HepG2 (cell line): ENCODE data around the gene ARSJ. TPM values are rescaled to one million over a fixed set of nuclear protein-coding genes. Genes with fewer than 3 reads are reported as not detected.

Experiments used
- ATAC-seq: fragments of 200-7000 bp; cut with Tn5 transposase; 3 replicates; pipeline ENCODE4 v1.9.1; 2020; ENCODE audit warnings: mild to moderate bottlenecking, moderate library complexity
- BruUV-seq: library from RNA; stranded (reverse); fragments of 400-500 nt; replicated peaks from 2 replicates; lab custom pipeline; 2021; lab: Mats Ljungman, UMichigan
- CTCF ChIA-PET: fragments of 300-600 bp; formaldehyde crosslinking; extraction: SDS; loops from one replicate; lab custom pipeline; 2021; ENCODE audit warnings: low total read pairs, inconsistent platforms, low intra/inter-chr PET ratio; lab: Yijun Ruan, JAX
- POLR2A ChIA-PET: fragments of 350-600 bp; sonication (Branson Sonifier 250); formaldehyde crosslinking; loops from one replicate; lab custom pipeline; 2020; ENCODE audit warnings: antibody characterized with exemption, inconsistent platforms; lab: Yijun Ruan, JAX
- DNase-seq: peaks from one replicate; pipeline ENCODE4 v3.0.0-alpha.2; 2015; ENCODE audit warnings: low spot score
- FAIRE-seq: peaks from 3 replicates; lab custom pipeline; 2011; peaks lifted over from hg19 to GRCh38; lab: Jason Lieb, UNC
- H2AFZ ChIP-seq: one replicate; pipeline ENCODE4 v1.6.1; 2011; ENCODE audit warnings: low read length, inconsistent platforms
- H3K27ac ChIP-seq: fragments of 300-600 bp; 3 replicates; pipeline ENCODE4 v1.8.0; 2011; ENCODE audit warnings: mixed run types, mild to moderate bottlenecking, mixed read lengths, low read length, inconsistent platforms; ENCODE audit not compliant: insufficient read depth; ENCODE audit errors: extremely low read length
- H3K27me3 ChIP-seq, 2 experiments: fragments of 200-600 bp in 1 of 2; 2 replicates in 1 of 2; 3 replicates in 1 of 2; pipeline versions ENCODE4 v1.6.0 to v1.8.0; 2011; ENCODE audit warnings: low read length in 2 of 2, mild to moderate bottlenecking in 2 of 2, moderate library complexity in 2 of 2, inconsistent platforms in 1 of 2; ENCODE audit not compliant: insufficient read depth in 2 of 2, control insufficient read depth in 1 of 2
- H3K36me3 ChIP-seq, 2 experiments: fragments of 200-600 bp in 1 of 2; replicated peaks in 1 of 2; 2 replicates in 1 of 2; 3 replicates in 1 of 2; pipeline versions ENCODE4 v1.5.1 to v1.8.0; 2011; ENCODE audit warnings: low read length in 2 of 2, inconsistent platforms in 1 of 2; ENCODE audit not compliant: insufficient read depth in 2 of 2, control insufficient read depth in 1 of 2
- H3K4me1 ChIP-seq: 2 replicates; pipeline ENCODE4 v1.5.1; 2012; ENCODE audit warnings: low read length, inconsistent platforms; ENCODE audit not compliant: insufficient read depth
- H3K4me2 ChIP-seq: 2 replicates; pipeline ENCODE4 v1.6.0; 2011; ENCODE audit warnings: low read depth, low read length, inconsistent platforms
- H3K4me3 ChIP-seq, 3 experiments: fragments of 200-600 bp in 1 of 3; sonication (generic), shearing (Covaris generic) in 1 of 3; replicated peaks in 1 of 3; 2 replicates each; pipeline ENCODE4 v1.5.1; 2011 to 2016; ENCODE audit warnings: low read length in 3 of 3, inconsistent platforms in 2 of 3, low read depth in 2 of 3, mild to moderate bottlenecking in 2 of 3, control low read depth in 1 of 3, mixed read lengths in 1 of 3; ENCODE audit not compliant: insufficient read depth in 1 of 3
- H3K79me2 ChIP-seq: one replicate; pipeline ENCODE4 v1.6.1; 2011; ENCODE audit warnings: low read length, inconsistent platforms; ENCODE audit not compliant: insufficient read depth
- H3K9ac ChIP-seq: 2 replicates; pipeline ENCODE4 v1.6.0; 2011; ENCODE audit warnings: mild to moderate bottlenecking, low read depth, low read length, inconsistent platforms; ENCODE audit not compliant: insufficient read depth
- H3K9me3 ChIP-seq: 2 replicates; pipeline ENCODE4 v1.5.1; 2012; ENCODE audit warnings: mild to moderate bottlenecking, low read length
- H4K20me1 ChIP-seq: 2 replicates; pipeline ENCODE4 v1.6.0; 2011; ENCODE audit warnings: inconsistent platforms, mild to moderate bottlenecking, low read length, moderate library complexity; ENCODE audit not compliant: insufficient read depth
- ADNP ChIP-seq: sonication (generic); formaldehyde crosslinking; IDR thresholded peaks from 2 replicates; pipeline ENCODE4 v1.4.0; 2020; ENCODE audit warnings: missing genetic modification reagents
- ETS1 ChIP-seq: sonication (generic); formaldehyde crosslinking; IDR thresholded peaks from 2 replicates; pipeline ENCODE4 v1.4.0; 2020; ENCODE audit warnings: missing genetic modification reagents
- KDM4B ChIP-seq: sonication (generic); formaldehyde crosslinking; IDR thresholded peaks from 2 replicates; pipeline ENCODE4 v1.4.0; 2020; ENCODE audit warnings: missing genetic modification reagents
- MAFG ChIP-seq: sonication (generic); formaldehyde crosslinking; IDR thresholded peaks from 2 replicates; pipeline ENCODE4 v1.5.1; 2020; ENCODE audit warnings: mild to moderate bottlenecking, missing genetic modification reagents
- MTA3 ChIP-seq: sonication (generic); formaldehyde crosslinking; IDR thresholded peaks from 2 replicates; pipeline ENCODE4 v1.4.0; 2020; ENCODE audit warnings: missing genetic modification reagents
- MYPOP ChIP-seq: sonication (generic); formaldehyde crosslinking; IDR thresholded peaks from 2 replicates; pipeline ENCODE4 v1.8.1; 2023; ENCODE audit warnings: mild to moderate bottlenecking, moderate library complexity, missing genetic modification reagents
- PRMT3 ChIP-seq: sonication (generic); formaldehyde crosslinking; IDR thresholded peaks from 2 replicates; pipeline ENCODE4 v1.8.1; 2022; ENCODE audit warnings: low read depth, mild to moderate bottlenecking, moderate library complexity, missing genetic modification reagents, borderline replicate concordance
- RAD21 ChIP-seq: fragments of 450-650 bp; formaldehyde crosslinking; IDR thresholded peaks from 2 replicates; pipeline ENCODE4 v1.5.0; 2020; ENCODE audit warnings: mild to moderate bottlenecking
- ZFP36 ChIP-seq: fragments of 150-350 bp; IDR thresholded peaks from 2 replicates; pipeline ENCODE4 v1.6.1; 2018; ENCODE audit warnings: borderline replicate concordance, low read length, low read depth; ENCODE audit not compliant: partially characterized antibody
- ZMYM3 ChIP-seq: sonication (generic); formaldehyde crosslinking; IDR thresholded peaks from 2 replicates; pipeline ENCODE4 v1.5.1; 2020; ENCODE audit warnings: mild to moderate bottlenecking, missing genetic modification reagents
- ZSCAN31 ChIP-seq: sonication (generic); formaldehyde crosslinking; IDR thresholded peaks from 2 replicates; pipeline ENCODE4 v1.5.0; 2020; ENCODE audit warnings: low read depth, mild to moderate bottlenecking, missing genetic modification reagents
- WGBS: methylation state at CpG from one replicate; pipeline ENCODE4 v1.1.6; 2017; ENCODE audit warnings: low lambda C conversion rate; 5-methylcytosine and 5-hydroxymethylcytosine counted together
- in situ Hi-C: cut with HindIII; loops from 2 replicates; pipeline ENCODE4 v1.10.0; 2017; ENCODE audit warnings: low pct_unique_long_range_greater_than_20kb; ENCODE audit not compliant: extremely low pct_ligation_motif_present
- intact Hi-C: fragments of 100-400 bp; cut with micrococcal nuclease; formaldehyde crosslinking; loops from one replicate; pipeline ENCODE4 v1.10.0; 2022; ENCODE audit not compliant: unreplicated experiment
- polyA plus RNA-seq, 8 experiments: library from polyadenylated mRNA; depleted of rRNA in 3 of 8; stranded (reverse) in 7 of 8; unstranded in 1 of 8; fragments of >200 nt; fragmentation: Illumina TruSeq in 4 of 8; extraction: Trizol in 4 of 8; gene quantifications; 2 replicates each; pipeline versions ENCODE4 v1.2.1 to v1.2.3, GENCODE V29; 2011 to 2016; ENCODE audit warnings: low read depth in 4 of 8, missing spikeins in 1 of 8, mixed read lengths in 1 of 8; ENCODE audit not compliant: insufficient read depth in 1 of 8
- total RNA-seq, 5 experiments: library from RNA; depleted of rRNA; stranded (reverse); fragments of >200 nt; fragmentation: Illumina TruSeq; extraction: Trizol; gene quantifications; 2 replicates each; pipeline ENCODE4 v1.2.3, GENCODE V29; 2016; ENCODE audit warnings: low read depth in 1 of 5
- TF ChIP-seq, protein P1 (sequence below): sonication (generic); formaldehyde crosslinking; IDR thresholded peaks from 2 replicates; pipeline ENCODE4 v1.4.0; 2020; ENCODE audit warnings: mild to moderate bottlenecking, missing genetic modification reagents
- TF ChIP-seq, protein P2 (sequence below): IDR thresholded peaks from 2 replicates; pipeline ENCODE4 v1.6.1; 2018; ENCODE audit warnings: missing genetic modification reagents
- TF ChIP-seq, protein P3 (sequence below): sonication (generic); formaldehyde crosslinking; conservative IDR thresholded peaks from 2 replicates; pipeline ENCODE4 v1.5.0; 2020; ENCODE audit warnings: missing genetic modification reagents

Gene ARSJ
- total and polyA plus RNA-seq, 2 of the 13 experiments (the other 11 are each of a cell fraction or from before 2014, with no cell fraction given) = not detected

DNA sequence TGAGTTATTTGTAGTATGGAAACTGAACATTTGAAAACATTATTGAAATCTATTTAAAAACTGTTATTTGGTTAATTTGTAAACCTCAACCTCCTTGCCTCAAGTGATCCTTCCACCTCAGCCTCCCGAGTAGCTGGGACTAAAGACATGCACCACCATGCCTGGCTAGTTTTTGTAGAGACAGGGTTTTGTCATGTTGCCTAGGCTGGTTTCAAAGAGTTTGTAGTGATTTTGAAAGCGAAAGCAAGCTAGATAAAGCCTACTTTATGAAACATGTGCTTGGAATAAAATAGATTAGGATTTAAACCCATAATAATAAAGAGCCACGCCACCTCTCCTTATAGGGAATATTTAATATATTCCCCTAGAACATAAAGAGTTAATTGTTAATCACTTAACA lies 23.5 kb downstream of the ARSJ start:
- Histone ChIP-seq H3K4me2 (no peak overlapping the region), H3K4me3 (no peak overlapping the region), H2AFZ (no peak overlapping the region), H3K36me3 (no peaks in the 10 kb centered on the region), H3K79me2 (no peaks in the 10 kb centered on the region), H3K9ac (no peak overlapping the region), H4K20me1 (no peaks in the 10 kb centered on the region), H3K27me3 (no peaks in the 10 kb centered on the region), H3K27ac (no peak overlapping the region), H3K9me3 (no peaks in the 10 kb centered on the region), H3K4me1 (peaks cover 8% of the 10 kb centered on the region)
- ChIA-PET POLR2A (no interaction called here), CTCF (no interaction called here)
- FAIRE-seq (no peak), ATAC-seq (no peak), DNase-seq (no peak)
- no TSS peak for BruUV-seq
- WGBS = 28% methylated on average over 3 of the region's 3 CpGs
- intact Hi-C loops (no loop called here), in situ Hi-C loops (loop anchor here (10.0 kb wide), 3 partner anchors 119 to 419 kb away; no protein-coding TSS in a partner anchor)
- TF ChIP-seq ZSCAN31 (CRISPR knock-in tag) (no peak), ZFP36 (no peak), ZMYM3 (no peak), ETS1 (CRISPR knock-in tag) (no peak), KDM4B (CRISPR knock-in tag) (no peak), ADNP (CRISPR knock-in tag) (no peak), PRMT3 (CRISPR knock-in tag) (no peak), MYPOP (CRISPR knock-in tag) (no peak), MTA3 (CRISPR knock-in tag) (no peak), MAFG (CRISPR knock-in tag) (no peak), RAD21 (CRISPR knock-in tag) (no peak)
- TF ChIP-seq, protein P1, sequence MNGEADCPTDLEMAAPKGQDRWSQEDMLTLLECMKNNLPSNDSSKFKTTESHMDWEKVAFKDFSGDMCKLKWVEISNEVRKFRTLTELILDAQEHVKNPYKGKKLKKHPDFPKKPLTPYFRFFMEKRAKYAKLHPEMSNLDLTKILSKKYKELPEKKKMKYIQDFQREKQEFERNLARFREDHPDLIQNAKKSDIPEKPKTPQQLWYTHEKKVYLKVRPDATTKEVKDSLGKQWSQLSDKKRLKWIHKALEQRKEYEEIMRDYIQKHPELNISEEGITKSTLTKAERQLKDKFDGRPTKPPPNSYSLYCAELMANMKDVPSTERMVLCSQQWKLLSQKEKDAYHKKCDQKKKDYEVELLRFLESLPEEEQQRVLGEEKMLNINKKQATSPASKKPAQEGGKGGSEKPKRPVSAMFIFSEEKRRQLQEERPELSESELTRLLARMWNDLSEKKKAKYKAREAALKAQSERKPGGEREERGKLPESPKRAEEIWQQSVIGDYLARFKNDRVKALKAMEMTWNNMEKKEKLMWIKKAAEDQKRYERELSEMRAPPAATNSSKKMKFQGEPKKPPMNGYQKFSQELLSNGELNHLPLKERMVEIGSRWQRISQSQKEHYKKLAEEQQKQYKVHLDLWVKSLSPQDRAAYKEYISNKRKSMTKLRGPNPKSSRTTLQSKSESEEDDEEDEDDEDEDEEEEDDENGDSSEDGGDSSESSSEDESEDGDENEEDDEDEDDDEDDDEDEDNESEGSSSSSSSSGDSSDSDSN (CRISPR knock-in tag) = no peak
- TF ChIP-seq, protein P2, sequence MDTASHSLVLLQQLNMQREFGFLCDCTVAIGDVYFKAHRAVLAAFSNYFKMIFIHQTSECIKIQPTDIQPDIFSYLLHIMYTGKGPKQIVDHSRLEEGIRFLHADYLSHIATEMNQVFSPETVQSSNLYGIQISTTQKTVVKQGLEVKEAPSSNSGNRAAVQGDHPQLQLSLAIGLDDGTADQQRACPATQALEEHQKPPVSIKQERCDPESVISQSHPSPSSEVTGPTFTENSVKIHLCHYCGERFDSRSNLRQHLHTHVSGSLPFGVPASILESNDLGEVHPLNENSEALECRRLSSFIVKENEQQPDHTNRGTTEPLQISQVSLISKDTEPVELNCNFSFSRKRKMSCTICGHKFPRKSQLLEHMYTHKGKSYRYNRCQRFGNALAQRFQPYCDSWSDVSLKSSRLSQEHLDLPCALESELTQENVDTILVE = no peak
- TF ChIP-seq, protein P3, sequence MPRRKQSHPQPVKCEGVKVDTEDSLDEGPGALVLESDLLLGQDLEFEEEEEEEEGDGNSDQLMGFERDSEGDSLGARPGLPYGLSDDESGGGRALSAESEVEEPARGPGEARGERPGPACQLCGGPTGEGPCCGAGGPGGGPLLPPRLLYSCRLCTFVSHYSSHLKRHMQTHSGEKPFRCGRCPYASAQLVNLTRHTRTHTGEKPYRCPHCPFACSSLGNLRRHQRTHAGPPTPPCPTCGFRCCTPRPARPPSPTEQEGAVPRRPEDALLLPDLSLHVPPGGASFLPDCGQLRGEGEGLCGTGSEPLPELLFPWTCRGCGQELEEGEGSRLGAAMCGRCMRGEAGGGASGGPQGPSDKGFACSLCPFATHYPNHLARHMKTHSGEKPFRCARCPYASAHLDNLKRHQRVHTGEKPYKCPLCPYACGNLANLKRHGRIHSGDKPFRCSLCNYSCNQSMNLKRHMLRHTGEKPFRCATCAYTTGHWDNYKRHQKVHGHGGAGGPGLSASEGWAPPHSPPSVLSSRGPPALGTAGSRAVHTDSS = no peak
